DMS114 treated with DMSO at 0.1 percent for 48 hours (cell line): ENCODE data around the gene PPM1H.
"Not testable (repeated sequence)": the region's sequence is repeated elsewhere in the genome, so short reads cannot be mapped to it uniquely, and the experiment has no call there.

Experiments used
- DNase-seq: peaks from one replicate; lab custom pipeline; 2025; ENCODE audit not compliant: unreplicated experiment; lab: John Stamatoyannopoulos, UW

PPM1H gene

DNA sequence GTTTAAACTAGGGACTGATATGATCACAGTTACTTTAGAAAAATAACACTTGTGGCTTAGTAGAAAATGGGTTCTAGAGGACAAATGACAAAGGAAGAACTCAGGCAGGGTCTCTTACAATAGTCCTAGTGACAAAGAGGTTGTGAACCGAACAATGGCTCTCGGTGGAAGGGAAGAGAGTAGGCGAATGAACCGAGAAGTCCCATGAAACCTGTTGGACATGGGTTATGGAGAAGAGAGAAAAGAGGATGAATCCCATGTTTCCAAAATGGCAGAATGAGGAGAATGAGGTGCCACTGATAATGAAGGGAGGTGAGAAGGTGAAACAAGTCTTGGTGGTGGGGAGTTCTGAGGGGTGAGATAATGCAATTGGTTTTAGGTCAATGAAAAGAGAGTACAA is 94.1 kb downstream of the PPM1H start:
- no peak for DNase-seq

DNA sequence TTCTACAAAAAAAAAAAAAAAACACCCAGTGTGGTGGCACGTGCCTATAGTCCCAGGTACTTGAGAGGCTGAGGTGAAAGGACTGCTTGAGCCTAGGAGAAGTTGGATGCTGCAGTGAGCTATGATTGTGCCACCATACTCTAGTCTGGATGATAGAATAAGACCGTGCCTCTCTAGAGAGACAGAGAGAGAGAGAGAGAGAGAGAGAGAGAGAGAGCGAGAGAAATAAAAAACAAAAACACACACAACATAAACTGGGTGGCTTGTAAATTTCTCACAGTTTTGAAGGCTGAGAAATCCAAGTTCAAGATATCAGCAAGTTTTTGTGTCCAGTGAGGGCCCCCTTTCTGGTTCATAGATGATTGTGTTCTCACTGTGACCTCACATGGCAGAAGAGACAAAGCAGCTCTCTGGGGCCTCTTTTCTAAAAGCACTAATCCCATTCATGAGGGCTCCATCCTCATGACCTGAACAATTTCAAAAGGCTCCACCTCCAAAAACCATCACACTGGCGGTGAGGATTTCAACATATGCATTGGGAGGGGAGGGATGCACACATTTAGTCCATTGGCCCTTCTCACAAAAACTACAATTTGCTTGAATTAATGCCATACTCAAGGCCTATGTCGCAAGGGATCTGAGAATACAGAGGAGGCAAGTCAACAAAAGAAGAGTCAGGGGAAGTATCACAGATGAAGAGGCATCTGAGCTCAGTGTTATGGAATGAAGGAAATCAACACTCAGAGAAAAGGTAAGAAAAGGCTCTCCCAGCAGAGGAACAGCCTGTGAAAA is 94.9 kb downstream of the PPM1H start:
- no peak for DNase-seq

DNA sequence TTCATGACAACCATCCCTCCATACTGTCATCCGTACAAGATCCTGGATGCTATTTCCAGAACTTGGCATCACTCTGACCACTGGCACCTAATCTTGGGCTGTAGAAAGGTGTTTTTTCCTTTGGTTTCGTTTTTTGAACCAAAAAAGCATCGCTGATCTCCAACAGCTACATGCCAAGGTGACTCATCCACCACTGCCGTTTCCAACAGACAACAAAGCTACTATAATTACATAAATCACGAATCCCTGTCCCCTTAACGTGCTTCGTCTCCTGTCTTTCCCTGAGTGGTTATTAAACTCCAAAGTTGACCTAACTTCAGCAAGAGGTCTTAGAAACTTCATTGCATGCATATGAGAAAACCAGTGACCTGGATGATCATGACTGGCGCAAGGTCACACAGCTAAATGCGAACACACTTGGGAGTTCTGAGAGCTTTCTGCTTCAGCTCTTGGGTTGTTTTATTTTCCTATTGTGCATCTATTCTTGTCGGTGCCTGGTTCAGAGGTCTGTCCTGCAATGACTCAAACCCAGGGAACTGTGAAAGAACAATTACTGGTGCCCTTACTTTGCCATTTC is 99.9 kb downstream of the PPM1H start:
- DNase-seq = no peak

DNA sequence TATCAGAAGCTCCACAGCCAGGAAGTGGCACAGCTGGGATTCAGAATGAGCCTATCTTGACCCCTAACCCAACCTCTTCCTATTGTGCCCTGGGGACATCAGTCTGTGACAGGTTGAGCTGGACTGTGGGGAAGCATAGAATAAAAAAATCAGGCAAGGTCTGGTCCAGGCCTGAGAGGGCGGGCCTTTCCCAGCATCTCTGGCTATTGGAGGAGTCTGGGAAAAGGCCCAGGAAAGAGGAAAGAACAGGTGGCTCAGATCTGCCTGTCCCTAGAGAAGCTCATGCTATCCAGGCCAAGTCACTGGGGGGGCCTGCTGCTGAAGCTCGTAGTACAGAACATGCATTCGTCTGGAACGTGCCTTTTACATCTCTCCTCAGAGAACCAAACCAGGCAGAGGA is 100.5 kb downstream of the PPM1H start:
- no peak for DNase-seq

DNA sequence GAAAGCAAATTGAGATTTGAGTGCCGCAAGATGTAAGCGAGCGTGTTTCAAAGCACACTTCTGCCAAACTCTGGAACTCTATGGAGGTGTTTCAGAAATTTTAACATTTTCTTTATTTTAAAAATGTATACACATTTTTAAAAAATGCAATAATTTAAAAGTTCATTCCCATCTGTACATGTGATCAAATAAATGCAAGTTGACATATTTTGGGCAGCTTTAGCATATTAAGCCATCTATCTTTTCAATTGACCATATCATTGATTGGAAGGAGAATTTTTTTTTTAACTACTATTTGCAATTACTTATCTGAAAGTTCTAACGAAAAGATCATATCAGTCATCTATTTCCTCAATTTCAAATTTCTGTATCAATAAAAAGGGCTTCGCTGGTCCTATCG is 101.3 kb downstream of the PPM1H start:
- DNase-seq = no peak

DNA sequence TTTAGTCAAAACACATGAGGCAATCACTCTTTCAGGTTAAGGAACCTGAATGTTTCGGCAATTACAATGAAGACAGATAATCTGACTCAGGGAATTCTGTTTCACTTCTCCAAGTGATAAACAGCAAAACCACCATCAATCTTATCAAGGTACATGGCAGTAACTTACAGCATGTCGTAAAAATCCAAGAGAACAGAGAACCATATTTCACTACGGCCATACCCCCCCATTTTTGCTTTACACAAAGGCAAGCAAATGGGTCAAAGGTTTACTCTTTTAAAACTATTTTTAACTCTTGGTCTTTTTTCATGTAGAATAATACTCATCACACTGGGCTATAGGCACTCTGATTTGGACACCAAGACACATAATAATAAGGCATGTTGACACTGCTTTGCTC is 102.4 kb downstream of the PPM1H start:
- no peak for DNase-seq

DNA sequence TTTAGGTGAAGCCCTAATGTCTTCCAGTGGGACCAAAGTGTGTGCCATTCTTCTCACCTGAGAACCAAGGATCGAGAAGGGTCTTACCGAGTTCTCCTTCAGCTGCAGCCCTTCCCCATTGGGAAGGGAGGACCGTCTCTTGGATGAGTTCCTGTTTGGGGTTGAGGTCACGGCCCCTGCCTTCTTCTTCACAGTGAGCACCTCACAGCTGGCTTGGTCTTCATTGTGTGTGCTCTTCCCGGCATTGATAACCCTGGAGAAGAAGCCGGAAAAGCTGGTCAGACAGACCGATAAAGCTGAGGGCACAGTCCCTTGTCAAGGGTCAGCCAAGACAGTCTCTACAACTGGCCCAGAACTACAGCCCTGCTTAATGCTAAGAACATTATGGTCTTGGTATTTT is 102.9 kb downstream of the PPM1H start:
- DNase-seq = no peak

DNA sequence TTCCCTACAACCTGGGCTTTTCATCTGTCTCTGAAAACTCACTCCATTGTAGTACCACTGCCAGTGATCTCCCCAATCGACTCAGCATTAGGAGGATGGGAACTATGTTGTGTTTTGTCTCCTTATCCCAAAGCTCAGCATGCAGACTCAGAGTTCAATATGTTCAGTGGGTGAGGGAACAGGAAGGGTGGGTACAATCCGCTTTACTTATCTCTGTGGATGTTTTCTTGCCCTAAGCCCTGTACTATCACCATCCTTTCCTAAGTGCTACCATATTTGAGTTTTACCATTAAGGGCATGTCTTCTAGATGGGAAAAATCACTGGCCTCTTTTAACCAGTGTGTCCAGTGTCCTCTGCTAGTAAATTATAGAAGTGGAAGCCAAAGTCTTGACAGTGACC is 107.1 kb downstream of the PPM1H start:
- DNase-seq = no peak

DNA sequence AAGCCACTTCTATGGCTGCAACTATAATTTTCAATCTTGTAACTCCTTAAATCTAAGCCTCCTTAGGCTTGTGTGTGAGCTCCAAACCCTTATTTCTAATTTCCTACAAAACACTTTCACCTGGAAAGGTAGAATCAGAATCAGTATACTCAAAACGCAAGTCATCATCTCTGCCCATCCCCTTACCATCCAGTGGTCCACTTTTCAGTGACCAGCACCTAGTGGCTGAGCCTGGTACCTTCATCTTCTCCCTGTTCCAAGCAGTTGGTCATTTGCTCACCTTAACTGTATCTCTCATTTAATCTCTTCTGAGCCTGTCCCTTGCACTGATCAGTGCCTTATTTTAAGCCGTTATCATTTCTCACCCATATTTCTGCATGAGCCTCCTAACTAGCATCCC is 107.9 kb downstream of the PPM1H start:
- DNase-seq = no peak

DNA sequence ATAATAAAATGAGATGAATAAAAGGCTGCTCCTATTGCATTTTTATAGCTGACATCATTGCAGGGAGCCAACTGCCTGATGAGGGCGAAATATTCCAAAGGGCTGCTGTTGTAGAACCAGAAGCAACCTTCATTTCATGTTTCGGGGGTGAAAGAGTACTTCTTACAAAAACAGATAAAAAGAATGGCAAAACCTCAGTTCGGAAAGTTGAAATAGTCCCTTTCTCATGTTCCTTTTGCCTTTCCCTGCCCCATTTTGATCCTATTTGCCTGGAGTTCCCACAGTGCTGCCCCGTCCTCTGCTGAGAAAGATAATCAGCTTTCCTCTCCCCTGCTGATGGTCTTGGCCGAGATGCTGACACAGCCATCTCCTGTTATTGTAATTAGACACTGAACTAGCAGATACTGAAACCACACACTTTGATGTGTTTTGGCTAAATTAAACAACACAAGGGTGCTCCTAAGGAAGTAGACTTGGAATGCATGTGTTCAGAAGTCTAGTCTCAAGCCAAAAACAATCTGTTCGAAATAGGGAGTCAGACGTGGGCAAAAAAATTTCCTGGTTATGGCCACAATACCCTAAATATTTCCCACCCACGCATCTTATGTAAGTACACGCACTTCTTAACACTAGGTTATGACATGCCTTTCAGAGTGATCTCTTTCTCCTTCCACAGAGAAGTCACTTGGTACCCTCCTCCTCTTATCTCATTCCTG is 117.2 kb downstream of the PPM1H start:
- no peak for DNase-seq

DNA sequence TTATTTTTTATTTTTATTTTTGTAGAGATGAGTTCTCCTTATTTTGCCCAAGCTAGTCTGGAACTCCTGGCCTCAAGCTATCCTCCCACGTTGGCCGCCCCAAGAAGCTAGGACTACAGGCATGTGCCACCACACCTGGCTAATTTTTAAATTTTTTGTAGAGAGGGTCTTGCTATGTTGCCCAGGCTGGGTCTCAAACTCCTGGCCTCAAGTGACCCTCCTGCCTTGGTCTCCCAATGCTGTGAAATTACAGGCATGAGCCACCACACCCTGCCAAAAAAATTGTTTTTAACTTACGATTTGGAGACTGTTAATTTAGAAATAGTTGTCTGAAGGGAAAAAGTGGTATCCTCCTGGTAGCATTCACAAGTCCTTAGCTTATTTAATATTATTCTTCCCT is 120.7 kb downstream of the PPM1H start:
- DNase-seq = no peak

DNA sequence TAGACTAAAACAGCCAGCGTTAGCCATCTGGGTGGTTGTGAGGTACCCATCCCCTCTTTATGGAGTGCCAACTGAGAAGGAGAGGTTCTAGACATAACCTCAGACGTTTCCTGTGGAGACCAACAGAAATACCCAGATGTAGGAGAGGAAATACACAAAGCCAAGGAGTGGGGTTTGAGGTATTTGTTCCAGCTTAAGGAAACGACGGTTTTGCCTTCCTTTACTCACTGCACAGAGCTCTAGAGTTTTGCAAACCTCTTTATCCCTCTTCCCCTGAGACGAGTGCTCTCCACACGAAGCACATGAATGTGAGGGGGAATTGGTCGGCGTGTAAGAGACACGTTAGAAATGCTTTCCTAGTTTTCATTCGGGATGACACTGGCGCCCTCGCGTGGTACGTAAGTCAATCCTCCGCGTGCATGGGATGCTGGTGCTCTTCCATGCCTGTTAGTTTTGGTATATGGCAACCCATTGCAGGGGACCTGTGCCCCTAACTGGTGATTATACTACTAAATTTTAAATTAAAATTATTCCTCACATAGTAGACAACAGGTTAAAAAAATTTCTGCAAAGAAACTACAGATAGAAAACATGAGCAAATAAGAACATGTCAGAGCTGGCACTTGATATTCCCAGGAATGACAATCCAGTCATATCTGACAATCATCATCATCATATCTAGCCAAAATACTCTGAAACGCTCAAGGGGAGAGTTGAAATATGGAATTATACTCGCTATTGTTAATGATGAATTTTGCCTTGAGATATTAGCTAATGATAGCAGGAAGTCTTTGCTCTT is 121.7 kb downstream of the PPM1H start:
- peak; percentile 23 for DNase-seq

DNA sequence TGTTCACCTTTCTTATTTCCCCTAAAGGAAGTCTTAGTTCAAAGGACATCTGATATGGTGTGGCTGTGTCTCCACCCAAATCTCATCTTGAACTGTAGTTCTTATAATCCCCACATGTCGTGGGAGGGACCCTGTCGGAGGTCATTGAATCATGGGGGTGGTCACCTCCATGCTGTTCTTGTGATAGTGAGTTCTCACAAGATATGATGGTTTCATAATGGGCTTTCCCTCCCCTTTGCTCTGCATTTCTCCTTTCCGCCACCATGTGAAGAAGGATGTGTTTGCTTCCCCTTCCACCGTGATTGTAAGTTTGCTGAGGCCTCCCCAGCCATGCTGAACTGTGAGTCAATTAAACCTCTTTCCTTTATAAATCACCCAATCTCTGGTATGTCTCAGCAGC is 123.5 kb downstream of the PPM1H start:
- not testable (repeated sequence) for DNase-seq

DNA sequence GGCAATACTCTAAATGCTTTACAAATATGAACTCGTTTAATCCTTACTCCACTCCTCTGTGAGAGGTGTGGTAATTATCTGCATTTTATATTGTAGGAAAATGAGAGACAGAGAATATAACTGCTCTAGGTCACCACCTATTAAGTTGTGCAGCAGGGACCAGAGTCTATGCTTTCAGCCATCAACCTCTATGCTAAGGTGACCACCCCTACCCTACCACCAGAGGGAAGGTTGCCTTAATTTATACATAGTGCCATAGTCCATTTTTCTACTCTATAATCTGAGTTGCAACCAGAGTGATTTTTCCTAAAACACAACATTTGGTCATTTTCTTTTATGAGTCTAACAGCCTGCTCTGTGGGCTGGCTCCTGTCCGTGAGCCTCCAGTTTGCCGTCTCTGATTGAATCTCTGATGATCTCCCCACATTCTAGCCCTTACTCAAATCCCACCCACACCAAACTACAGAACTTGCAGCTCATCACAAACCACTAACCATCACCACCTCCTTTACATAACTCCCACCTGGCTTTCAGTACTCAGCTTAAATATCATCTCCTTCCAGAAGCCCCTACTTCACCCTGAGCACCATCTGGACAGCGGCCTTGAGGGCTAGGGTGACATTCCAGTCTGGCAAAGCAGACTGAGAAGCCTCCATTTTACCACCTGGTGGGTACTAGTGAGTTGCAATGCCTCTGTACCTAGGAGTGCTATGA is 126.6 kb downstream of the PPM1H start:
- no peak for DNase-seq

DNA sequence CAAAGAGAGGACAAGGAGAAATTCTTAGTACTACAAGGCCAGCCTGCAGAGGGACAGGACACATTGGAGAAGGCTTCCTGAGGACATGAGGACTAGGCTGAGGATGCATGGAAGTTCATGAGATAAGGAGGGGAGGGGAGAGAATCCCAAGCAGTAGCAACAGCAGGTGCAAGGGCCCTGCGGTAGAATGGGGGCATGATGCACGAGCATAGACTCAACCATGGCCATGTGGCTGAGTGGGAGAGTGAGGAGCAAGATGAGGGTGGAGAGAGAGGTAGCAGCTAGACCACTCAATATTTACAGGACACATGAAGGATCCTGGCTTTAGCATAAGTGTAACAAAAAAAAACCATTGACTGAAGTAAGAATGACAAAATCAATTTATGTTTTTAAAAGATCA is 128.1 kb downstream of the PPM1H start:
- no peak for DNase-seq

DNA sequence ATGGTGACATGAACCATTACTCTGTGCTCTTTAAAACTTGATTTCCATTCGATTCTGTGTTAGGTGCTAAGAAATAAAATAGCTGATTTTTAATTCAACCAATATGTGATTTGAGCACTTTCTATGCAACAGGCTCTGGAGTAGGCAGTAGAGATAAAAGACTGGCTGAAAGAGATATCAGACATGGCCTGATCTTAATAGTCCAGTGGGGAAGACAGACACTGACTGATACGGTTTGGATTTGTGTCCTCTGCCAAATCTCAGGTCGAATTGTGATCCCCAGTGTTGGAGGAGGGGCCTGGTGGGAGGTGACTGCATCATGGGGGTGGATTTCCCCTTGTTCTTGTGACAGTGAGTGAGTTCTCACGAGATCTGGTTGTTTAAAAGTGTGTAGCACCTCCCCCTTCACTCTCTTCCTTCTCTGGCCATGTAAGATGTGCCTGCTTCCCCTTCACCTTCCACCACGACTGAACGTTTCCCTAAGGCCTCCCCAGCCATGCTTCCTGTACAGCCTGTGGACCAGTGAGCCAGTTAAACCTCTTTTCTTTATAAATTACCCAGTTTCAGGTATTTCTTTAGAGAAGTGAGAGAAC is 128.6 kb downstream of the PPM1H start:
- no peak for DNase-seq

DNA sequence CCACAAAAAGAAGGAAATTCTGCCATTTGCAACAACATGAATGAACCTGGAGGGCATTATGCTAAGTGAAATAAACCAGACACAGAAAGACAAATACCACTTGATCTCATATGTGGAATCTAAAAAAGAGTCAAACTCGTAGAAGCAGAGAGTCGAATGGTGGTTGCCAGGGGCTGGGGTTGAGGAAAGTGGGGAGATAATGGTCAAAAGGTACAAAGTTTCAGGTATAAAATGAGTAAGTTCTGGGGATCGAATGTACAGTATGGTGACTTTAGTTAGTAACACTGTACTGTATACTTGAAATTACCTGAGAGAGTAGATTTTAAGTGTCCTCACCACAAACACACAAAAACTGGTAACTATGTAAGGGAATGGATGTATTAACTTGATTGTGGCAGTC is 129.4 kb downstream of the PPM1H start:
- no peak for DNase-seq

DNA sequence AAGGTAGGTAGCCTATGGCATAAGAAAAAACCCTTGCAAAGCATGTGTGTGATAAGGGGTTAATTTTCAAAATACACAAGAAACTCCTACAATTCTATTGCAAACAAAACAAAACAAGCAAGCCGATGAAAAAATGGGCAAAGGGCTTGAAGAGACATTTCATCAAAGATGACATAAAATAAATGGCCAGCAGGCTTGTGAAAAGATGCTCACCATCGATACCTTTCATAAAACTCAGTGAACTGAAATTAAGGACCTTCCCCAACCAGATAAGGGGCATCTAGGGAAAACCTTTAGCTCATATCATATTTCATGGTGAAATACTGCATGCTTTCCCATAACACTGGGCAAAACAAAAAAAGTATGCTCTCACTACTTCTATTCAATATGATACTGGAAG is 131.2 kb downstream of the PPM1H start:
- DNase-seq = no peak

DNA sequence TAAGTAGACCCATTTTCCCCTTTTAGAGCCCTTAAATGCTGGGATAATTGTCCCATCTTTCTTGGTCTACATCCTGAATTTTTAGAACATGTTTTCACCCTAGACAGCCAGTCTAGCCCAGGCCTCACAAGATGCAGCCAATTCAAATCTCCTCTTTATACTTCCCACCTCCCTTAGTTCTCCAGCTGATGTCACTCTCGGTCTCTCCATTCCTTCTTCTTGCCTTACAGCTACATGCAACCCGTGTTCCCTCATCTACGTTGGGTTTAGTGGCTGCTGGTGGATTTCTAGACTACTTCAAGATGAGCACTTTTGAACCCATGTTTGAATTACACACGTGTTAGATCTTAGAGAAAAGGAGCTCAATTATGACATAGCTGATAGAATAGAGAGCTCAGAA is 132.0 kb downstream of the PPM1H start:
- DNase-seq = no peak

DNA sequence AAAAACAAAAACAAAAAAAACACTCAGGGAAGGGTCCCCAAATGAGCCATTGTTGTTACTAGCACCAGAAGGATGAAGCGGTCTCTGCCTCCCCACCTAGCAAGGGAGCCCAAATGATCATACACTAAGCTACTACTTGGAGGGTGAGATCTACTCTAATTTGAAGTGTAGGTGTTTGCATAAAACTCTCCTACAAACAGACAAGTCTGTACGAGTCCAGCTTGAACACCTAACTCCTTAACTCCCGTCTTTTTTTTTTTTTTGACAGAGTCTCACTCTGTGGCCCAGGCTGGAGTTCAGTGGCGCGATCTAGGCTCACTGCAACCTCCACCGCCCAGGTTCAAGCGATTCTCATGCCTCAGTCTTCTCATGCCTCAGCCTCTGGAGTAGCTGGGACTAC is 132.6 kb downstream of the PPM1H start:
- DNase-seq = no peak

DNA sequence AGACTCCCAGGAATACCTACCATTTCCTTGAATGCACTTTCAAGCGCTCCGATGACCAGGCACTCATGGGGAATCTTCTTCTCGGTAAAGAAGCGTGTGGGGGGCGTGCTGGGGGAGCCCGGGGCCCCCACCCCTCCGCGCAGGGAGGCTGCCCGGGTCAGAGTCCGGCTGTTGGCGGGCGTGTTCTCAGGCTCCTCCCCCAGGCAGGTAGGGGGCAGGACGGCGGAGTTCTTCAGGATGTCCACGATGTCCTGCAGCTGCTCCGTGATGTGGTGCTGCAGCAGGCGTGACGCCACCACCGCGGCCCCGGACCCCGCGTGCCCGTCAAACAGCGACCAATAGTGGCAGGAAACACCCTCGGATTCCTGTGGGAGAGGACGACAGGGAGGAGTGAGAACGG is 133.2 kb downstream of the PPM1H start:
- no peak for DNase-seq
